Motor neuron (in vitro differentiated cells): ENCODE measurements around the gene BMPR1B. TPM values are rescaled to one million over a fixed set of nuclear protein-coding genes. Genes with fewer than 3 reads are reported as not detected.

Source experiments
- ATAC-seq, 8 experiments: fragments of 200-7000 bp; cut with Tn5 transposase; replicated peaks in 6 of 8; 2 replicates each; pipeline ENCODE4 v1.8.0; 2021; ENCODE audit warnings: mild to moderate bottlenecking in 8 of 8, moderate library complexity in 8 of 8
- H3K27ac ChIP-seq, 2 donors: fragments of 250-450 bp; sonication (Bioruptor Pico); 2 replicates each; pipeline ENCODE4 v1.9.0; 2021; ENCODE audit warnings: antibody characterized with exemption in 2 of 2, mild to moderate bottlenecking in 2 of 2, moderate library complexity in 1 of 2
- H3K4me1 ChIP-seq, 2 donors: fragments of 250-450 bp; sonication (Bioruptor Pico); replicated peaks in 1 of 2; 2 replicates each; pipeline ENCODE4 v1.6.1; 2021; ENCODE audit warnings: antibody characterized with exemption in 2 of 2, mild to moderate bottlenecking in 2 of 2, moderate library complexity in 1 of 2
- H3K4me3 ChIP-seq, 5 donors: fragments of 250-450 bp; sonication (Bioruptor Pico); 2 replicates each; pipeline ENCODE4 v1.9.0; 2021; ENCODE audit warnings: antibody characterized with exemption in 5 of 5, mild to moderate bottlenecking in 5 of 5, moderate library complexity in 4 of 5
- WGBS, 10 experiments: fragments of 450-650 bp; shearing (Covaris generic); methylation state at CpG; one replicate each; pipeline ENCODE4 v1.0.0; 2022; 5-methylcytosine and 5-hydroxymethylcytosine counted together
- in situ Hi-C, 9 experiments: fragments of 400-800 bp; cut with MboI; loops; one replicate each; pipeline ENCODE4 v1.15.0; 2021; ENCODE audit warnings: low sequenced_read_pairs in 9 of 9, low pct_unique_long_range_greater_than_20kb in 2 of 9; ENCODE audit not compliant: unreplicated experiment in 9 of 9
- total RNA-seq, 8 experiments: library from RNA; unstranded; fragments of 300-600 nt; gene quantifications; 2 replicates each; pipeline versions ENCODE4 v1.2.3 to v1.2.4, GENCODE V29; 2022

BMPR1B gene
- total RNA-seq, 8 experiments from 2014 or later = 0.17 to 69.0 (median 1.9) TPM

GRCh38 chr4:95190751-95191436 lies 433.1 kb downstream of the BMPR1B start:
- in situ Hi-C loops = no loop called here

DNA sequence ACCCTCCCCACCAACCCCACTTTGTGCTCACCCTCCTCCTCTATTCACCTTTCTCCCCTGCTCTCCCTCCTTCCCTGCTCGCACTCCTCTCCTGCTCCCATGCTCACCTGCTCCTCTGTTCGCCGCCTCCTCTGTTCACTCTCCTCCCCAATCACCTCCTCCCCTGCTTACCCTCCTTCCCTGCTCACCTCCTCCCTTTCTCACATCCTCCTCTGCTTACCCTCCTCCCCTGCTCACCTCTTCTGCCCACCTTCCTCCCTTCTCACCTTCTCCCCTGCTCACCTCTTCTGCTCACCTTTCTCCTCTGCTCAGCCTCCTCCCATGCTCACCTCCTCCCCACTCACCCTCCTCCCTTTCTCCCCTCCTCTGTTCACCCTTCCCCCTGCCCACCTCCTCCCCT lies 433.8 kb downstream of the BMPR1B start:
- H3K4me1 ChIP-seq = peaks cover 9 to 11% of the 10 kb centered on the region in 2 donors
- H3K4me3 ChIP-seq = no peak overlapping the region
- peak overlapping the region; percentile 20 to 61 for H3K27ac ChIP-seq
- no peak for ATAC-seq
- in situ Hi-C loops = no loop called here
- 29 to 100% (median 88%) methylated on average over 1 to 3 of the region's 3 CpGs; no CpG with 5 or more reads in 6 of the 10 experiments for WGBS, 10 experiments

More at GRCh38 chr4:95190751-95191436, 433.1 kb downstream of the BMPR1B start:
- WGBS, 10 experiments = 0 to 61% (median 1%) methylated on average over 2 to 4 of the region's 9 CpGs; no CpG with 5 or more reads in 4 of the 10 experiments
- Histone ChIP-seq H3K27ac (peak overlapping the region; percentile 20 to 61), H3K4me1 (peaks cover 13 to 15% of the 10 kb centered on the region in 2 donors), H3K4me3 (no peak overlapping the region)
- peak in 7 of 8 experiments; percentile 33 to 95 (median 93) for ATAC-seq

GRCh38 chr4:95193391-95194224 lies 435.9 kb downstream of the BMPR1B start:
- H3K4me1 ChIP-seq = peaks cover 4 to 7% of the 10 kb centered on the region in 2 donors
- no peak overlapping the region for H3K27ac ChIP-seq
- in situ Hi-C loops = no loop called here
- WGBS, 10 experiments = 0 to 100% (median 71%) methylated on average over 1 to 12 of the region's 22 CpGs; no CpG with 5 or more reads in 1 of the 10 experiments
- H3K4me3 ChIP-seq = no peak overlapping the region
- ATAC-seq = no peak

DNA sequence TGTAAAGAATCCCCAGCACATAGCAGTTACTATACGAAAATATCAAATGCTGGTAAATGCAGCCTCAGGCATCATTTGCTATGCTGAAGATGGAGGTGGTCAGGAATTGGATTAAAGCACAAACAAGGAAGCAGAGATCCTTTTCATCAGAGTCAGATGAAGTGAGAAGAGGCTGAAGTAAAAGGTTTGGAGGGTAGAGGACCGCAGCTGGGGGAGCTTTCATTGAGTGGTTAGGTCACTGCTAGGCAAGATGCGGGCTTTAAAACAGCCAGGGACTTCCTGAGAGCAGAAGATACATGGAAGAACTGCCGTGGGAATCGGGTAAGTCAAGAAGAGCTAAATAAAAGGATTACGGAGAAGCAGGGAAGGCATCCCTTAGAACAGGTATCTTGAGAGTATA lies 439.6 kb downstream of the BMPR1B start:
- WGBS, 10 experiments = 38 to 100% (median 79%) methylated on average over 1 to 6 of the region's 6 CpGs; no CpG with 5 or more reads in 1 of the 10 experiments
- H3K27ac ChIP-seq = no peak overlapping the region
- ATAC-seq = no peak
- H3K4me3 ChIP-seq = no peak overlapping the region
- no peaks in the 10 kb centered on the region for H3K4me1 ChIP-seq
- in situ Hi-C loops = no loop called here

DNA sequence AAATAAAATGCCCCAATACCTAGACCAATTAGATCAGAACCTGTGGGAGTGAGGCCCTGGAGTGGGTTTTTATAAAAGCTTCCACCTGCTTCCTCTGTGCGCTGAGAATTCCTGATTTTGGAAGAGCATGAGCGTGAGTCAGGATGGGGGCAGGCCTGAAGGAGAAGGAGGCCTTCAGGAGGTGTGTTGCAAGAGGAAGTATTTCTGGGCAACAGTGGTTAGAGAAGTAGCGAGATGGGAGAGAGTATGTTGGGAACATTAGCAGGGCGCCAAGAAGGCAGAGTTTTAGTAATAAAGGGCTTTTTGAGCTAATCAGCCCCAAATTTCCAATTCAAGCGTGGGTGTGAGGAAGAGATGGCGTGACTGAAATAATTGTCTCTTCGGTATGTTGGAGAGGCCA lies 441.2 kb downstream of the BMPR1B start:
- 32 to 100% (median 91%) methylated on average over 1 to 7 of the region's 7 CpGs for WGBS, 10 experiments
- Histone ChIP-seq H3K27ac (no peak overlapping the region), H3K4me3 (no peak overlapping the region), H3K4me1 (no peaks in the 10 kb centered on the region)
- ATAC-seq = no peak
- in situ Hi-C loops = no loop called here

- WGBS, 10 experiments = 25 to 86% (median 73%) methylated on average over 2 to 7 of the region's 8 CpGs
- no peak overlapping the region for H3K4me3 ChIP-seq
- no peak overlapping the region for H3K27ac ChIP-seq
- peak in 5 of 8 experiments; percentile 20 to 92 (median 36) for ATAC-seq
- in situ Hi-C loops = no loop called here
- peaks cover 0 to 4% of the 10 kb centered on the region in 2 donors for H3K4me1 ChIP-seq
These were observed 446.6 kb downstream of the BMPR1B start for GRCh38 chr4:95204267-95204844.

GRCh38 chr4:95204873-95205272 lies 447.1 kb downstream of the BMPR1B start:
- WGBS, 10 experiments = 0 to 47% (median 33%) methylated on average over 1 to 5 of the region's 5 CpGs; no CpG with 5 or more reads in 3 of the 10 experiments
- ATAC-seq = peak in 2 of 8 experiments; percentile 54 to 62
- in situ Hi-C loops = no loop called here
- Histone ChIP-seq H3K4me1 (peaks cover 4 to 7% of the 10 kb centered on the region in 2 donors), H3K4me3 (no peak overlapping the region), H3K27ac (no peak overlapping the region)
